Stimulated activated CD8-positive, alpha-beta memory T cell treated with anti-CD3 and anti-CD28 coated beads, Interleukin-15, amount 100 ng/mL, for 24 hours (primary cell): ENCODE data around the gene CCR3.
A peak's percentile ranks its signal among the peaks of the same experiment; 100 is the strongest.

Experiments used
- DNase-seq: peaks from one replicate; pipeline ENCODE4 v3.0.0-alpha.2; 2020; ENCODE audit warnings: low read depth

CCR3 gene

DNA sequence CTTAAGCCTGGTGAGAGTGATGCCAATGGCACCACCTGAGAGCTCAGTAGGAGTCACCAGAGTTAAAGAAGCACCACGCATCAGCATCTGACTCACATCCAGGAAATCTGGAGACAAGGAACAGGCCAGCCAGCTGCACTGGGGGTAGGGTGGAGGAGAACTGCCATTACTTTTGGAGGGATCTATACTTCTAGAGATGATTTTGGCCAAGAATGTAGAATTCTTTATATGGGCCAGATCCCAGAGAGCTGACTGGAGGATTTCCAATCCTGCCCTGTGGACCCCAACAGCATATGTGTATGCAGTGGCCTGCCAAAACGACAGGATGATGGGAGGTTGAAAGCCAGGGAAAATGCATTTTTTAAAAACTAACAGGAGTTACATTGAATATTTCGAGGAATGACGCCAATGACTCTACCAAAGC lies 29.8 kb downstream of the CCR3 start:
- no peak for DNase-seq

GRCh38 chr3:46276497-46277099 lies 34.3 kb downstream of the CCR3 start:
- DNase-seq: peak; percentile 49

DNA sequence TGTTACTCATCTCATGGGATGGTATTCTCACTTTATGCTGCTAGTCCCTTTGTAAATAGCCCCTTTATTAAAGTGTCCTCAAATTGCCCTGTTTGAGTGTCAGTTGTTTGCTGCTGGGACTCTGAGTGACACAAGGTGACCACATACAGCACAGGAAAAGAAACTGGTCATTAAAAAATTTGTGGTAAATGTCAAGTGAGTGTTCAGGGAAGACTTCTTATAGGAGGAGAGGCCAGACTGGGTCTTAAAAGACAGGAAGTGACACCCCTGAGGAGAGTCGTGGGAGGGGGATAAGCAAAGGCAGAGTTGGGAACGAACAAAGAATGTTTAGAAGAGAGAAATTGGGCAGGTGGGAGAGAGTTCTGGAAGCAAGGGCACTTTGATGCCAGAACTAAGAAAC lies 35.2 kb downstream of the CCR3 start:
- no peak for DNase-seq

DNA sequence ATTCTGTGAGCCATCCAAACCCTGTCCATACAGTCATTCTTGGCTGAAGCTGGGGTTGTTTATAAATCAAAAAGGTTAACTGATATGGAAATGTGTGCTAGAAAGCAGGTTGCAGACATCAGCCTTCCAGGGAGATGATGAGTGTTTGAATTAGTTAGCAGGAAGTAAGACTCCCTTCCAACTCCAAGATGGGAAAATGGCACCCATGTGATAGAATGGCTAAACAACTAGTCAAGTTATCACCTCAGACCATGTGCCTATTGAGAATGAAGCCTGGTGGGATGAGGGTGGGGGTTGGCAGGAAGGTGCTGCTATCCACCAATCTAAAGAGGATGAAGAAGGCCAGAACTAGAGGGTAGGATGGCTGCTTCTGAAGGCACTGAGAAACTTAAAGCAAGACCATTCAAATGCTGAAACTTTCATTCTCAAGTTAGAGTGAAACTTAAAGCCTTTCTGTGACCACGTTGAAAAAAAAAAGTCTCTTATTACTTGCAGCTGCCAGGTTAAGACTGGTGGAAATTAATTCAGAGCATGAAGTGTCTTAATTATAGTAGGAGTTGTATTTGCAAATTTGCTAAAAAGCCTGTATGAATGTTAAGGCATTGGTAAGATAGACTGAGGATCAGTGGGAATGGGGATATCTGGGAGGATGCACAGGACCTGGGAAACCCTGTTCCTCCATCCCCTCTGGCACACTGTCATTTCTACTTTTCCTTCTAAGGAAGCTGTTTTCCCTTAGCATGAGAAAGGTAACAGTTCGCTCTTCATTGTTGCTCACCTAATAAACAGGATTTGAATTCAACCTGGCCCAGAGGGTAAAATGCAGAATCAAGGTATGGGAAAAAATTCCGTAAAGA lies 36.8 kb downstream of the CCR3 start:
- no peak for DNase-seq

DNA sequence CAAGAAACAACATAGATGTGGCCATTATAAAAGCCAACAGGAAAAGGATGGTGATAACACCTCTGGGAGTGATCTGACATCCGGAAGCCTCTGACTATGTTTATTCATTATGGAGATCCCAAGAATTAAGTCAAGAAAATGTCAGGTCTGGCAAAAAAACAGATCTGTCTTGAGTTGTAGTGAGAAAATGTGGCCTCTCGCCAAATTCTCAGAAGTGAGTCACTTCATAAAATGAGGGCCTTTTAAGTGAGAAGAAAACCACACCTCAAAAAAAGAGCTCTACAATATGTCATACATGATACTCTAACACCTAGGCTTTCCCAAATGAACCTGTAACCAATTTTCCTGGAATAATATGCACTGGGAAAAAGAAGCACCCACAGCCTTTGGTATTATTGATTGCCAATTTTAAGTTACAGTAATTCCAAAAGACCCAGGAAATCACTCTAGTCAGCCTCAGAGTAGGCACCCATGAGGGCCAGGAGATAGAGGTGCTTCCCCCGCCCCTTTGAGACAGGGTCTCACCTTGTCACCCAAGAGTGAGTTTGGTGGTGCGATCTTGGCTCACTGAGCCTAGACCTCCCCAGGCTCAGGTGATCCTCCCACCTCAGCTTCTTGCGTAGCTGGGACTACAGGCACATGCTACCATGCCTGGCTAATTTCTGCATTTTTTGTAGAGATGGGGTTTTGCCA lies 38.0 kb downstream of the CCR3 start:
- DNase-seq: no peak

- DNase-seq: no peak
These were observed 39.3 kb downstream of the CCR3 start for GRCh38 chr3:46281551-46281950.

- no peak for DNase-seq
These were observed 39.8 kb downstream of the CCR3 start for GRCh38 chr3:46282041-46282440.

DNA sequence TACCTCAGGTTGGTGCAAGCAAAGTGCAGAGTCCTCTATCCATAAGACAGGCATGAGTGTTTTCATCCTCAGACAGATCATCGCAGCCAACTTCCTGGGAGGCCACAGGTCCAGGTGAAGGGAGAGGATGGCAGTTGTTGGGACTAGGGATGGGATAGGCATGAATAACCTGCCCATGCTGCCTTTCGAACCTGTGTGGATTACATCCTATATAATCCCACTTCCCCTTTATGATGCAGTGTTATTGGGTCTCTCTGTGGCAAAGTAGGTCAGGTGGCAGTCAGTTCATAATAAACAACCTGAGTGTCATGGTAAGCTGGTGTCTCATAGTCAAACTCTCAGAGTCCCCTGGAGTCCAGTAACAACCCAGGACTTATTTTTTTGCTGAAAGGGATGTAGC lies 40.4 kb downstream of the CCR3 start:
- DNase-seq: no peak

- no peak for DNase-seq
These were observed 41.7 kb downstream of the CCR3 start for GRCh38 chr3:46283881-46284450.

- no peak for DNase-seq
These were observed 42.9 kb downstream of the CCR3 start for GRCh38 chr3:46284981-46285683.

- DNase-seq: no peak
These were observed 43.8 kb downstream of the CCR3 start for GRCh38 chr3:46285931-46286619.

DNA sequence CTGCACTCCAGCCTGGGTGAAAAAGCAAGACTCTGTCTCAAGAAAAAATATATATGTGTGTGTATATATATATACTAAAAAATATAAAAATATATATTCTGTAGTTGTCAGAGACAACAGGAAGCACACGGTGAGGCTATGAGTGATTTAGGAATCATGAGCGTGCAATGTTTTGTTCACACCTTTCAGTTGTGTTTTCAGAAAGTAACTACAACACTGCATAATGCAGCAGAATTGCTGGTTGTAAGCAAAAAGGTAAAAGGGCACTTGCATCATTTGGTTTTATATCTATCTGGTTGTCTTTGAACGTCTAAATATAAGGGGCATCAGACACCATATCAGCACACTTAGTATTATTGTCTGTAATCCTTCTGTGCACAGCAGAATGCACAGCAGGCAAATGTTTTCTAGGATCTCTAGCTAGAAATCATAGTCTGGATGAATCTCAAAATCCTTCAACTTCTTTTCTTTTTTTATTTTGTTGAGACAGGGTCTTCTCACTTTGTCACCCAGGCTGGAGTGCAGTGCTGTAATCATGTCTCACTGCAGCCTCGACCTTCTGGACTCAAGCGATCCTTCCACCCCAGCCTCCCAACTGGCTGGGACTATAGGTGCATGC lies 44.8 kb downstream of the CCR3 start:
- DNase-seq: no peak

DNA sequence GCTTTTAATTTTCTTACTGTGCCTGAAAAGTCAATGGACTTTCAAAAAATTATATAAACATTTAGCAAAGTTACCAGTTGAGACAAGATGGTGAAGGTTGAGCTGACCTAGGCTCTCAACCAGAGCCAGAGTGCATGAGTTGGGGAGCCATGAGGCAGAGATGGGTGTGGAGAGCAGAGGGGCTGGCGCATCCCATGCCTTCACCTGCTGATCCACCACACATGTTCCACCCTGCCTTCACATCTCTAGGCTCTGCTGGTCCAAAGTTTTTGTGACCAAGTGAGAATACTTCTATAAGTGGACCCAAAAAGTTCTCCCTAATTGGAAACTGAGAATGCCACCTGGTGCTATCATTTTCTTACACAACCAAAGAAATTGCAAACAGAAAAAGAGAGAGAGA lies 47.3 kb downstream of the CCR3 start:
- no peak for DNase-seq

- DNase-seq: no peak
These were observed 47.7 kb downstream of the CCR3 start for GRCh38 chr3:46289966-46290365.

DNA sequence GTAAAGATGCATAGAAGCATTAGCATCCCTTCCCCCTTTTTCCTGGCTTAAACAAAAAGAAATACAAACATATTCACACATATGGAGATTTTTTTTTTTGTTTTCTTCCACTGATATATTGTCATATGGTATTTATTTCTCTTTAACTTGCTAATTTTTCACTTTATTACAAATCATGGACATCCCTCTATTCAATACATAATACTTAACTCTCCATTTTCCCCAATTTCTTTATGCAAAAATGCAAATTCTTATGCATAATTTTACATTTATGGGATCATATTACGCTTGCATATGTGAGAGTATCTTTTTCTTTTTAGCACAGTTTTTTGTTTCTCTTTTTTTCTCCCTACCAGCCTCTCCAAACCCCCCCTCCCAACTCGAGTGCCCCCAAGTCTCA lies 48.8 kb downstream of the CCR3 start:
- no peak for DNase-seq

DNA sequence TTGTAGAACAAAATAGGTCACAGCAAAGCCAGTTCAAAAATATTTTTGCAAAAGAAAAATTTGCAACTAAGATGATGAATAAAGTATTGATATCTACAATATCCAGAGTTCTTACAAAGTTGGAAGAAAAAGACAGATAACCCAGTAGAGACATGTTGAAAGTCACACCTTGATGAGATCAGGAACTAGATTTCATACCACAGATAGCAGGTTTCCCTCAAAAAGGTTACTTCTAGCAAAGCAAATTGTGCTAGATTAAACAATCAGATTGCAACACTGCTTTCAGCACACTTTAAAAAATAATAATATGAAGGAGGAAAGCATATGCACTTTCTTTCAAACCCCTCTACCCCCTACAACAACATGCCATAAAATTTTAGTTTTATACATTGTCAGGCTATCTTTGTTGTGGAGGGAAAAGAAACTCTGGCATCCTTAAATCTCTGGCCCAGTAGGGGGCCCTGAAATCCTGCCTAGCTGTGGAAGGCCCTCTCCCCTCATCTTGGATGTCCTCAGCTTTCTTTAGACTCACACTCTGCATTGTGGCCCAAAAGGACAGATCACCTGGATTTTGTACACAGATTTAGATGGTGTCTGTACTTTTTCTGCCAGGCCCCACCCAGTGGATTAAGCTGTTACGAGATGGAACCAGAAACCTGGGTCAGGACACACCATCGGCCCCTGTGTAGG lies 50.9 kb downstream of the CCR3 start:
- DNase-seq: no peak

DNA sequence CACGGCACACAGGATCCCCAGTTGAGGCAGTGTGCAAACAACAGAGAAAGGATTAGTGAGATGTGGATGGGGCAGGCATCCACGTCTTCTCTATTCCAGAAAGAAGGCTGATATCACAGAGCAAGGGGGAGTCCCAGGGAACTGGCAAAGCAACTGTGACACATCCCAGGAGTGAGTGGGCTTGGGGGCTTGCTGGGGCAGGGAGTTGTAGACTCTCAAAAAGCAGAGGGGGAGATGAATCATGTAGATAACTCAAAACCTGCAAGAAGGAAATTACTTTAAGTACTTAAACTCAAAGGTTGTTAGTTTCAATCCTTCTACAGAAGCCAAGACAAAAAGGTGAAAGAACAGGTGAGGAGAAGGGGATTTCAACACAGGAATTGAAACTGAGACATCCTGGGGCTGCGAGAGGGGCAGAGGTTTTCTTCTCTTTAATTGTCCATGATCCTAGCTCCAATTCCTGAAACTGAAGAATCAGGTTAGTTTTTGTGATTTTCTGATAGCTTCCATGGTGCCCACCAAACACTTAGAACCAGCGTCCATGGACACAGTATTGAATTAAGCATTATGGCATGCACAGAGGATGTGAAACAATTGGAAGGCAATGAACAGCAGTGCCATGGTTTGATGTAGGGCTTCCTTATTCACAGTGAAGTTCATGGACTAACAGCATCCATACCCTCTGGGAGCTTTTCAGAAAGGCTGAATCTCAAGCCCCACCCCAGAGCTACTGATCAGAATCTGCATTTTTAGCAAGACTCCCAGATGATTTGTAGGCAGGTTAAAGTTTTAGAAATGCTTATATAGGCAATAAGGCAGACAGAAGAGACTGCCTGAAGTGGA lies 52.0 kb downstream of the CCR3 start:
- no peak for DNase-seq

DNA sequence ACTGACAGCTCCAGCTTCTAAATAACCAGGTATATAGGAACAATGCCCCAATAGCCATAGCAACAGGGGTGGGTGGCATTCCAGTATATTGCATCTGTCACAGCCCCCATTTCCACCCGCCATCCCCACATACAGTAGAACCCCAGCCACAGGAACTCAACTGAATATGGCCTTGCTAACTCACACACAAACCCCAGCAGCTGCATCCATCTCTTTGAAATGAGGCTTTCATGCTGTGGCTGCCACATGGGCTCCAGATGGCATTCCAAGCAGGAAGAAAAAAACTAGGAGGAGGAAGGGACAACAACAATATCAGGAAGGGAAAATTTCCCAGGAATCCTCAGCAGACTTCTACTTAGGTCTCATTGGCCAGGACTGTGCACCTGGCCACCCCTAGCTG lies 54.6 kb downstream of the CCR3 start:
- no peak for DNase-seq

GRCh38 chr3:46297658-46298423 lies 55.6 kb downstream of the CCR3 start:
- DNase-seq: no peak
